H9 (cell line): ENCODE data around the gene IREB2. TPM values are rescaled to one million over a fixed set of nuclear protein-coding genes. Genes with fewer than 3 reads are reported as not detected.

Experiments used
- DNase-seq: peaks from one replicate; pipeline ENCODE4 v3.0.0-alpha.2; 2017
- H2AFZ ChIP-seq: one replicate; pipeline ENCODE4 v1.6.1; 2013; ENCODE audit warnings: mild to moderate bottlenecking, low read length, control low read depth, moderate library complexity
- H2AK5ac ChIP-seq: 2 replicates; pipeline ENCODE4 v1.6.1; 2013; ENCODE audit warnings: low read length, control low read depth, mixed read lengths; ENCODE audit not compliant: insufficient read length
- H2BK120ac ChIP-seq: one replicate; pipeline ENCODE4 v1.6.1; 2013; ENCODE audit warnings: low read depth, mild to moderate bottlenecking, low read length, control low read depth, inconsistent platforms; ENCODE audit not compliant: poor library complexity, severe bottlenecking
- H2BK12ac ChIP-seq: 2 replicates; pipeline ENCODE4 v1.6.1; 2013; ENCODE audit warnings: low read length, control low read depth, mixed read lengths, low read depth; ENCODE audit not compliant: insufficient read length
- H2BK15ac ChIP-seq: 2 replicates; pipeline ENCODE4 v1.6.1; 2013; ENCODE audit warnings: low read depth, low read length, control low read depth
- H2BK20ac ChIP-seq: one replicate; pipeline ENCODE4 v1.6.1; 2013; ENCODE audit warnings: low read depth, mild to moderate bottlenecking, low read length, control low read depth, inconsistent platforms; ENCODE audit not compliant: poor library complexity, severe bottlenecking
- H2BK5ac ChIP-seq: 2 replicates; pipeline ENCODE4 v1.6.1; 2013; ENCODE audit warnings: low read length, control low read depth, mixed read lengths; ENCODE audit not compliant: insufficient read length
- H3K14ac ChIP-seq: 2 replicates; pipeline ENCODE4 v1.6.1; 2013; ENCODE audit warnings: low read length, control low read depth; ENCODE audit not compliant: insufficient read depth
- H3K18ac ChIP-seq: 2 replicates; pipeline ENCODE4 v1.6.1; 2013; ENCODE audit warnings: low read depth, mild to moderate bottlenecking, mixed read lengths, low read length, control low read depth; ENCODE audit not compliant: insufficient read length
- H3K23ac ChIP-seq: 2 replicates; pipeline ENCODE4 v1.6.1; 2013; ENCODE audit warnings: low read length, control low read depth, mixed read lengths, low read depth; ENCODE audit not compliant: insufficient read length
- H3K23me2 ChIP-seq: 2 replicates; pipeline ENCODE4 v1.6.1; 2013; ENCODE audit warnings: low read depth, mild to moderate bottlenecking, mixed read lengths, low read length, control low read depth; ENCODE audit not compliant: insufficient read length, poor library complexity, severe bottlenecking
- H3K27ac ChIP-seq: 2 replicates; pipeline ENCODE4 v1.5.1; 2013; ENCODE audit warnings: low read length, control low read depth, mixed read lengths, low read depth; ENCODE audit not compliant: insufficient read length
- H3K27me3 ChIP-seq: 2 replicates; pipeline ENCODE4 v1.6.1; 2013; ENCODE audit warnings: low read length, control low read depth, inconsistent platforms; ENCODE audit not compliant: insufficient read depth
- H3K4ac ChIP-seq: 2 replicates; pipeline ENCODE4 v1.6.1; 2013; ENCODE audit warnings: low read depth, mild to moderate bottlenecking, control low read depth, inconsistent platforms, low read length, moderate library complexity
- H3K4me1 ChIP-seq: 2 replicates; pipeline ENCODE4 v1.6.1; 2013; ENCODE audit warnings: low read length, control low read depth, inconsistent platforms; ENCODE audit not compliant: insufficient read depth
- H3K4me2 ChIP-seq: 2 replicates; pipeline ENCODE4 v1.6.1; 2013; ENCODE audit warnings: low read length, control low read depth, mixed read lengths; ENCODE audit not compliant: insufficient read length, insufficient read depth
- H3K56ac ChIP-seq: 2 replicates; pipeline ENCODE4 v1.6.1; 2013; ENCODE audit warnings: low read depth, mild to moderate bottlenecking, mixed read lengths, low read length, control low read depth; ENCODE audit not compliant: insufficient read length
- H3K79me1 ChIP-seq: 2 replicates; pipeline ENCODE4 v1.6.1; 2013; ENCODE audit warnings: low read depth, mild to moderate bottlenecking, moderate library complexity, low read length, control low read depth, inconsistent platforms; ENCODE audit not compliant: insufficient read depth, poor library complexity, severe bottlenecking
- H3K79me2 ChIP-seq: 2 replicates; pipeline ENCODE4 v1.6.1; 2013; ENCODE audit warnings: low read length, control low read depth, inconsistent platforms; ENCODE audit not compliant: insufficient read depth
- H3K9ac ChIP-seq: 2 replicates; pipeline ENCODE4 v1.6.1; 2013; ENCODE audit warnings: low read length, control low read depth, mixed read lengths; ENCODE audit not compliant: insufficient read length; ENCODE audit errors: extremely low read depth
- H3K9me3 ChIP-seq: one replicate; pipeline ENCODE4 v1.6.1; 2013; ENCODE audit warnings: low read depth, low read length, inconsistent platforms; ENCODE audit not compliant: control insufficient read depth
- H3T11ph ChIP-seq: one replicate; pipeline ENCODE4 v1.6.1; 2013; ENCODE audit warnings: mild to moderate bottlenecking, low read length, control low read depth, inconsistent platforms
- H4K20me1 ChIP-seq: one replicate; pipeline ENCODE4 v1.6.1; 2013; ENCODE audit not compliant: control insufficient read depth, insufficient read length, insufficient read depth
- H4K5ac ChIP-seq: 2 replicates; pipeline ENCODE4 v1.6.1; 2013; ENCODE audit warnings: low read depth, mild to moderate bottlenecking, mixed read lengths, low read length, control low read depth; ENCODE audit not compliant: insufficient read length
- H4K8ac ChIP-seq: replicated peaks from 2 replicates; pipeline ENCODE4 v1.6.1; 2013; ENCODE audit warnings: low read length, control low read depth, mixed read lengths, low read depth; ENCODE audit not compliant: insufficient read length
- H4K91ac ChIP-seq: 2 replicates; pipeline ENCODE4 v1.6.1; 2013; ENCODE audit warnings: low read depth, mild to moderate bottlenecking, moderate library complexity, mixed read lengths, low read length, control low read depth; ENCODE audit not compliant: insufficient read length
- H3K27ac Mint-ChIP-seq, 3 experiments: 2 replicates in 2 of 3; 3 replicates in 1 of 3; pipeline ENCODE4 v1.8.0; 2020 to 2021; ENCODE audit warnings: mixed read lengths in 3 of 3, mild to moderate bottlenecking in 1 of 3, moderate library complexity in 1 of 3
- H3K27me3 Mint-ChIP-seq: 2 replicates; pipeline ENCODE4 v1.8.0; 2021; ENCODE audit warnings: low read depth, mild to moderate bottlenecking, moderate library complexity, mixed read lengths
- H3K36me3 Mint-ChIP-seq, 3 experiments: 2 replicates in 2 of 3; 3 replicates in 1 of 3; pipeline ENCODE4 v1.8.0; 2020 to 2021; ENCODE audit warnings: low read depth in 3 of 3, mixed read lengths in 3 of 3; ENCODE audit not compliant: insufficient read depth in 1 of 3
- H3K4me1 Mint-ChIP-seq, 2 experiments: 2 replicates each; pipeline ENCODE4 v1.8.0; 2020; ENCODE audit warnings: mixed read lengths in 2 of 2
- H3K4me3 Mint-ChIP-seq, 2 experiments: 2 replicates in 1 of 2; 3 replicates in 1 of 2; pipeline ENCODE4 v1.8.0; 2020 to 2021; ENCODE audit warnings: mild to moderate bottlenecking in 2 of 2, mixed read lengths in 2 of 2, moderate library complexity in 1 of 2
- H3K9me3 Mint-ChIP-seq, 2 experiments: 2 replicates in 1 of 2; 3 replicates in 1 of 2; pipeline ENCODE4 v1.8.0; 2020; ENCODE audit warnings: mild to moderate bottlenecking in 2 of 2, mixed read lengths in 2 of 2, moderate library complexity in 1 of 2
- CTCF ChIP-seq: fragments of 200-600 bp; sonication (generic); conservative IDR thresholded peaks from 3 replicates; pipeline ENCODE4 v1.8.0; 2021; ENCODE audit warnings: antibody characterized with exemption, mild to moderate bottlenecking
- WGBS: extraction: QIAGEN DNeasy Blood & Tissue Kit; methylation state at CpG from one replicate; pipeline ENCODE4 v1.1.7; 2013; ENCODE audit warnings: missing lambda C conversion rate, low lambda C conversion rate, mixed read lengths; ENCODE audit not compliant: insufficient read length; ENCODE audit errors: extremely low coverage; 5-methylcytosine and 5-hydroxymethylcytosine counted together
- total RNA-seq: library from RNA; stranded (reverse); gene quantifications from 2 replicates; pipeline ENCODE4 v1.2.1, GENCODE V29; 2021

The IREB2 gene
- total RNA-seq, 1 experiment from 2014 or later: 87.6 TPM

GRCh38 chr15:78392430-78392829 lies 45.6 kb upstream of the IREB2 start:
- no peak overlapping the region for H2AK5ac ChIP-seq
- no peak for DNase-seq
- no CpG with 5 or more reads among the region's 4 CpGs for WGBS

More at GRCh38 chr15:78392430-78392829, 45.6 kb upstream of the IREB2 start:
- no peak overlapping the region for H3T11ph ChIP-seq
- Mint-ChIP-seq H3K27me3 (peaks cover 3% of the 10 kb centered on the region), H3K4me1 (peaks cover 57 to 75% of the 10 kb centered on the region in 2 experiments), H3K4me3 (no peak overlapping the region), H3K36me3 (peaks cover 0 to 5% (median 2%) of the 10 kb centered on the region in 3 experiments; a peak in 2 of 7 replicates), H3K9me3 (peaks cover 3 to 8% of the 10 kb centered on the region in 2 experiments; a peak in 2 of 5 replicates), H3K27ac (no peak overlapping the region)
- no peak overlapping the region for H3K14ac ChIP-seq
- H3K27ac ChIP-seq: no peak overlapping the region
- no peak overlapping the region for H3K56ac ChIP-seq
- no peak overlapping the region for H3K9ac ChIP-seq
- H3K4me1 ChIP-seq: peaks cover under 1% of the 10 kb centered on the region; the same call in 1 of the 2 replicates
- no peak overlapping the region for H3K18ac ChIP-seq
- no peak overlapping the region for H2BK5ac ChIP-seq
- H4K5ac ChIP-seq: no peak overlapping the region
- no peak overlapping the region for H2BK20ac ChIP-seq
- no peak overlapping the region for H3K4ac ChIP-seq
- H2BK120ac ChIP-seq: no peak overlapping the region
- no peaks in the 10 kb centered on the region for H3K79me2 ChIP-seq
- no peak overlapping the region for H3K4me2 ChIP-seq
- TF ChIP-seq CTCF: no peak
- H3K79me1 ChIP-seq: no peaks in the 10 kb centered on the region
- no peak overlapping the region for H2BK12ac ChIP-seq
- no peak overlapping the region for H2AFZ ChIP-seq
- no peaks in the 10 kb centered on the region for H3K9me3 ChIP-seq
- no peak overlapping the region for H2BK15ac ChIP-seq
- no peaks in the 10 kb centered on the region for H4K20me1 ChIP-seq
- no peaks in the 10 kb centered on the region for H3K23me2 ChIP-seq
- H4K91ac ChIP-seq: no peak overlapping the region
- no peak overlapping the region for H3K23ac ChIP-seq
- no peak overlapping the region for H4K8ac ChIP-seq
- H3K27me3 ChIP-seq: no peaks in the 10 kb centered on the region
